ENCODE measurements around the gene MNX1.

Gene MNX1

GRCh38 chr7:156985101-156985992 lies 25.1 kb downstream of the MNX1 start:
- no peak for DNase-seq (ENCODE audit: low spot score)
- TF ChIP-seq CTCF (IDR thresholded peaks at IDR 0.05; ENCODE audit: extremely low read depth, missing control alignments): no peak

DNA sequence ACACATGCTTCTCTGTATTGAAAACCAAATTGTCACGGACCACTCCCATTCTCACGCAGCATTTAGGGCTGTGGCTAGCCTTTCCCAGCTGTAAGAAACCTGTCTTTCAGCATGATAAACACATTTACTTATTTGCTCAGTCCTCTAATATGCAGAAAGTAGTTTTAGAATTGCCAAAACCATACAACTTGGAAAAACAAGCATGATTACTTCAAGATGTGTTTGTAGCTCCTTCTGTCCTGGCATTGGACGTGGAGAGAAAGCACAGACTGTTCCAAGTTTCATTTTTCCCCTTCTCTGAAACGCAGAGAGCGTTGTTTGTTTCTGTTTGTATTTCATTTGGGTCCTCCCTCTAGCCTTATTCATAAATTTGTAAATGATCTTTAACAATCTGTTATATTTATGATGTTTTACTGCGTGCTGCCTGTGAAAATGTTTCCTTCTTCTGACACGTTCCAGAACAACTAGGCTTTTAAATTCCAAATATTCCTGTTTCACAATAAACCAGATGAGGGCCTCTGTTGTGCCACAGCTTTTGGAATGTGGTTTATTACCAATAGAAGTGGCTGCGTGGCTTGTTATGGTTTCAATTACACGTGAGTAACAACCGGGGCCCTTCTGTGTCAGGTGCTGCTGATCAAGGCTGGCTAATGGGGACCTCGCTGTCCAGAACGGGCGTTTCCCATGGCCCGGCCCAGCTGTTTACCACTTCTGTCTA lies 26.1 kb downstream of the MNX1 start:
- DNase-seq (ENCODE audit: low spot score): no peak
- TF ChIP-seq CTCF (IDR thresholded peaks at IDR 0.05; ENCODE audit: extremely low read depth, missing control alignments): no peak

GRCh38 chr7:156979711-156980110 lies 30.8 kb downstream of the MNX1 start:
- DNase-seq (ENCODE audit: low spot score): no peak
- no peak for TF ChIP-seq CTCF (IDR thresholded peaks at IDR 0.05; ENCODE audit: extremely low read depth, missing control alignments)

DNA sequence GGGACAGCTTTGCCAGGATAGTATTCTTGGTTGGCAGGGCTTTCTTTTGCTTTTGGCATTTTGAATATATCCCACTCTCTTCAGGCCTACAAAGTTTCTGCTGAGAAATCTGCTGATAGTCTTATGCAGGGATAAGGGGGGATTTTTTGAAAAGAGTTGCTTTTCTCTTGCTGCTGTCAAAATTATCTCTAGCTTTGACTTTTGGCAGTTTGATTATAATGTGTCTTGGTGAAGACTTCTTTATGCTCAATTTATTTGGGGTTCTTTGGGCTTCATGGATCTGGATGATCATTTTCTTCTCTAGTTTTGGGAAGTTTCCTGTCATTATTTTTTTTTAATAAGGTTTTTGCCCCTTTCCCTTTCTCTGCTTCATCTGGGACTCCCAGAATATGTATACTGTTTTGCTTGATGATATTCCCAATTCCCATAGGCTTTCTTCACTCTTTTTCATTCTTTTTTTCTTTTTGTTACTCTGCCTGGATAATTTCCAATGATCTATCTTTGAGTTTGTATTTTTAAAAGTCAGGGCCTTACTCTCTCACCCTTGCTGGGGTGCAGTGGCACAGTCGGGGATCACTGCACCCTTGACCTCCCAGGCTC lies 31.4 kb downstream of the MNX1 start:
- DNase-seq (ENCODE audit: low spot score): no peak
- no peak for TF ChIP-seq CTCF (IDR thresholded peaks at IDR 0.05; ENCODE audit: extremely low read depth, missing control alignments)

DNA sequence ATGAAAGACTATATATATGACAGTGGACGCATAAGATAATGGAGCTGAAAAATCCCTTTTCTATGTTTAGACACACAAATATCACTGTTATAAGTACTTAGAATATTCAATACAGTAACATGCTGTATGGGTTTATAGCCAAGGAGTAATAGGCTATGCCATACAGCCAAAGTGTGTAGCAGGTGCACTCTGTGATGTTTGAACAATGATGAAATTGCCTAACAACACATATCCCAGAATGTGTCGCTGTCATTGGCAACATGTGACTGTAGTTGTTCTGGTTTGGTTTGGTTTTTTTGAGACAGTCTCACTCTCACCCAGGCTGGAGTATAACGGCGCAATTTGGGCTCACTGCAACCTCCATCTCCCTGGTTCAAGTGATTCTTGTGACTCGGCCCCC lies 34.8 kb downstream of the MNX1 start:
- TF ChIP-seq CTCF (IDR thresholded peaks at IDR 0.05; ENCODE audit: extremely low read depth, missing control alignments): no peak
- DNase-seq (ENCODE audit: low spot score): no peak

DNA sequence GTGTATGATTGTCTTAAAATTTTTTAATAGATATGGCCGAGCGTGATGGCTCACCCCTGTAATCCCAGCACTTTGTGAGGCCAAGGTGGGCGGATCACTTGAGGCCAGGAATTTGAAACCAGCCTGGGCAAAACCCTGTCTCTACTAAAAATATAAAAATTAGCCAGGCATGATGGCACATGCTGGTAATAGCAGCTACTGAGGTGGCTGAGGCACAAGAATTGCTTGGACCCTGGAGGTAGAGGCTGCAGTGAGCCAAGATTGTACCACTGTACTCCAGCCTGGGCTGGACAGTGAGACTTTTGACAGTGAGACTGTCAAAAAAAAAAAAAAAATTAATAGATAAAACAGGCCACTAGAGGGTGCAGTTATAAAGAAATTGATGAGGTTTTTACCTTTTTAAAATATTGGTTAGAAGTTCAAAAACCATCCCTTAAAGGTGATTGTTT lies 40.5 kb downstream of the MNX1 start:
- DNase-seq (ENCODE audit: low spot score): no peak
- no peak for TF ChIP-seq CTCF (IDR thresholded peaks at IDR 0.05; ENCODE audit: extremely low read depth, missing control alignments)

DNA sequence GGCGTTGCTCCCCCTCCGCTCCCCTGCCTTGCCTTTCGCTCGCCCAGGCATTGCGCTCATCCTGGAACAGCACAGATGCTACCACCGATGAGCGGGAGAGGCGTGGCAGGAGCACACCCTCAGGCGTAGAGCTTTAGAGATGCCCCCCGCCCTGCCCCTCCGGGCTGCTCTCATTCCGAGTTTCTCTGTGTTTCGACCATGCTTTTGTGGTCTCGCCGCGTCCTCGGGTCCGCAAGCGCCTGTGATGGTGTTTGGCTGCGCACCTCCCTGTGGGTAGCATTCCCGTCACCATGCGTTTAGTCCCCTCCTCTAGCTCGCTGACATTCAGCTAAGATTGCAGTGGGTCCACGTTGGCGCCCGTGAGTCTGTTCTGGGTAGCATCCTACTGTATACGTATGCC lies 42.3 kb downstream of the MNX1 start:
- TF ChIP-seq CTCF (IDR thresholded peaks at IDR 0.05; ENCODE audit: extremely low read depth, missing control alignments): no peak
- no peak for DNase-seq (ENCODE audit: low spot score)

Measured in GM20000 (cell line).